ENCODE measurements around the gene SPATS2. TPM values are rescaled to one million over a fixed set of nuclear protein-coding genes. Genes with fewer than 3 reads are reported as not detected.
"Not testable (repeated sequence)": the region's sequence is repeated elsewhere in the genome, so short reads cannot be mapped to it uniquely, and the experiment has no call there.

Gene SPATS2
- 10 to 100 TPM; 17.2 to 21.9 TPM for total RNA-seq

- intact Hi-C loops (cut with DNase I): no loop called here
- no peak for TF ChIP-seq CTCF (IDR thresholded peaks at IDR 0.05)
- H3K27me3 ChIP-seq: no peaks in the 10 kb centered on the region
- H3K9me3 ChIP-seq: no peaks in the 10 kb centered on the region
- peak within 1 kb of the TSS; percentile 85 for H3K4me3 ChIP-seq
- peaks cover 5% of the 10 kb centered on the region for H3K4me1 ChIP-seq
- peak within 1 kb of the TSS; percentile 88 to 94 for H3K9ac ChIP-seq (ENCODE audit: low read depth in 2 of 2, low read length in 2 of 2)
- no peaks in the 10 kb centered on the region for H3K36me3 ChIP-seq
- peak within 1 kb of the TSS; percentile 83 for H3K27ac ChIP-seq
- peak; percentile 94 for DNase-seq
Measured at GRCh38 chr12:49367381-49368239, at the start of gene SPATS2. SPATS2 (plus strand) TSS chr12:49367462; CDS start chr12:49461013, 93,551 bp downstream.

- intact Hi-C loops (cut with DNase I); H3K27ac ChIP-seq; H3K9me3 ChIP-seq; H3K27me3 ChIP-seq; H3K36me3 ChIP-seq; H3K9ac ChIP-seq (ENCODE audit: low read depth in 2 of 2, low read length in 2 of 2); H3K4me1 ChIP-seq; H3K4me3 ChIP-seq; DNase-seq: not testable (repeated sequence)
Measured at GRCh38 chr12:49320411-49321103, 46.7 kb upstream of the SPATS2 start.

- Histone ChIP-seq H3K27ac (no peak overlapping the region), H3K4me1 (peaks cover 5% of the 10 kb centered on the region), H3K9me3 (no peaks in the 10 kb centered on the region), H3K27me3 (no peaks in the 10 kb centered on the region), H3K9ac (ENCODE audit: low read depth in 2 of 2, low read length in 2 of 2) (peak overlapping the region in 1 of 2 donors; percentile 0), H3K36me3 (no peaks in the 10 kb centered on the region), H3K4me3 (peak overlapping the region; percentile 50)
- intact Hi-C loops (cut with DNase I): no loop called here
- no peak for TF ChIP-seq CTCF (IDR thresholded peaks at IDR 0.05)
- no peak for DNase-seq
Measured at GRCh38 chr12:49322367-49322707, 44.9 kb upstream of the SPATS2 start.

GRCh38 chr12:49322708-49323523, 44.3 kb upstream of the SPATS2 start, which contains the start of gene TROAP:
TROAP (plus strand) TSS chr12:49323255; CDS start chr12:49323609, 354 bp downstream.
- Histone ChIP-seq H3K36me3 (no peaks in the 10 kb centered on the region), H3K27ac (no peak within 1 kb of the TSS), H3K9ac (ENCODE audit: low read depth in 2 of 2, low read length in 2 of 2) (peak within 1 kb of the TSS; percentile 54 to 74), H3K4me3 (peak within 1 kb of the TSS; percentile 50), H3K9me3 (no peaks in the 10 kb centered on the region), H3K4me1 (peaks cover 5% of the 10 kb centered on the region), H3K27me3 (no peaks in the 10 kb centered on the region)
- intact Hi-C loops (cut with DNase I): no loop called here
- peak; percentile 98 for DNase-seq
- TF ChIP-seq CTCF (IDR thresholded peaks at IDR 0.05): no peak

GRCh38 chr12:49323524-49324097, 43.7 kb upstream of the SPATS2 start:
- Histone ChIP-seq H3K27me3 (no peaks in the 10 kb centered on the region), H3K36me3 (no peaks in the 10 kb centered on the region), H3K9me3 (no peaks in the 10 kb centered on the region), H3K4me3 (peak overlapping the region; percentile 50), H3K9ac (ENCODE audit: low read depth in 2 of 2, low read length in 2 of 2) (peak overlapping the region; percentile 44 to 54), H3K4me1 (peaks cover 5% of the 10 kb centered on the region), H3K27ac (no peak overlapping the region)
- DNase-seq: no peak
- TF ChIP-seq CTCF (IDR thresholded peaks at IDR 0.05): no peak
- intact Hi-C loops (cut with DNase I): no loop called here
